Mucosa of descending colon (tissue), 3 donors: ENCODE results near the gene SEMA4B. TPM values are rescaled to one million over a fixed set of nuclear protein-coding genes. Genes with fewer than 3 reads are reported as not detected.

Experiments used
- ATAC-seq: fragments of 200-7000 bp; cut with Tn5 transposase; one replicate; pipeline ENCODE4 v1.9.1; 2020; ENCODE audit warnings: mild to moderate bottlenecking, moderate library complexity
- DNase-seq, 3 donors: peaks; one replicate each; pipeline ENCODE4 v3.0.0-alpha.2; 2020
- H3K36me3 ChIP-seq: fragments of 200-600 bp; one replicate; pipeline ENCODE4 v1.8.0; 2021; ENCODE audit warnings: low read depth, mild to moderate bottlenecking
- H3K4me1 ChIP-seq: fragments of 200-600 bp; one replicate; pipeline ENCODE4 v1.8.0; 2021; ENCODE audit warnings: low read depth, mild to moderate bottlenecking
- H3K4me3 ChIP-seq: fragments of 200-600 bp; one replicate; pipeline ENCODE4 v1.8.0; 2021; ENCODE audit warnings: mild to moderate bottlenecking
- H3K9me3 ChIP-seq: fragments of 200-600 bp; one replicate; pipeline ENCODE4 v1.8.0; 2021; ENCODE audit warnings: mild to moderate bottlenecking
- intact Hi-C, 2 donors: fragments of 100-400 bp; cut with DNase I in 1 of 2; cut with micrococcal nuclease in 1 of 2; formaldehyde crosslinking; loops; one replicate each; pipeline versions ENCODE4 v1.11.0 to v1.11.1; 2022; cut with DNase I, micrococcal nuclease
- total RNA-seq, 3 donors: library from RNA; stranded (reverse); fragmentation: NEBNext Ultra II Directional in 2 of 3; extraction: Animal tissue kit (Norgen Biotek cat#: 25700) in 2 of 3; gene quantifications; one replicate each; pipeline versions ENCODE4 v1.2.1 to v1.2.4, GENCODE V29; 2021 to 2023
- TF ChIP-seq, protein P1 (sequence below): fragments of 200-600 bp; IDR thresholded peaks from one replicate; pipeline ENCODE4 v1.8.0; 2022; ENCODE audit warnings: antibody characterized with exemption, mild to moderate bottlenecking
- donor health status: DM: no; HTN: no; CAD: no; lungs with moderate emphysema.
- donor health status: DM: no; HTN: no; CAD: no.
- donor health status: DM: no; HTN: yes; CAD: no.

The SEMA4B gene
- total RNA-seq, 3 donors from 2014 or later = 118 to 146 (median 131) TPM

DNA sequence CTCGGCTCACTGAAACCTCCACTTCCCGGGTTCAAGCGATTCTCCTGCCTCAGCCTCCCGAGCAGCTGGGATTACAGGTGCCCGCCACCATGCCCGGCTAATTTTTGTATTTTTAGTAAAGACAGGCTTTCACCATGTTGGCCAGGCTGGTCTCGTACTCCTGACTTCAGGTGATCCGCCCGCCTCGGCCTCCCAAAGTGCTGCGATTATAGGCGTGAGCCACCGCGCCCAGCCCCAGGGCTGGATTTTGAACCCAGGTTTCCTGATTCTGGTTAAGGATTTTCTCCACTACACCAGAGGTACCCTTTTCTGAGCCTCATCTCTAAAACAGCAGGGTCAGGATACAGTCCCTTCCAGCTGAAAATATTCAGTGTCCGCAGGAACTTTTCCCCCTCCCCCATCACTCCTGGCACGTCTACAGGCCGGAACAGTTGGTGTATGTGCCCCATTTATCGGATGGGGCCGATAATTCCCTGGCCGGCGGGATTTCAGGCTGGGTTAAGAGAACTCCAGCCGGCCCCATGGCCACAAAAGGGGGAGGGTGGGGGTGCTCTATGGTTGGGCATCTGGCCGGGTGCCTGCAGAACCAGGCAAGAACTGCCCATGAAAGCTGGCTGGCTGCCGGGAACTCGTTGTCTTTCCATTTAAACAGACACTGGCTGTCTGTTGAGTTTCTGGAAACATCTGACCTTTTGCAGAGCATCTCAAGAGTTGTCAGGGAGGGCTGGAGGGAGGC is 26.8 kb upstream of the SEMA4B start:
- TF ChIP-seq, protein P1, sequence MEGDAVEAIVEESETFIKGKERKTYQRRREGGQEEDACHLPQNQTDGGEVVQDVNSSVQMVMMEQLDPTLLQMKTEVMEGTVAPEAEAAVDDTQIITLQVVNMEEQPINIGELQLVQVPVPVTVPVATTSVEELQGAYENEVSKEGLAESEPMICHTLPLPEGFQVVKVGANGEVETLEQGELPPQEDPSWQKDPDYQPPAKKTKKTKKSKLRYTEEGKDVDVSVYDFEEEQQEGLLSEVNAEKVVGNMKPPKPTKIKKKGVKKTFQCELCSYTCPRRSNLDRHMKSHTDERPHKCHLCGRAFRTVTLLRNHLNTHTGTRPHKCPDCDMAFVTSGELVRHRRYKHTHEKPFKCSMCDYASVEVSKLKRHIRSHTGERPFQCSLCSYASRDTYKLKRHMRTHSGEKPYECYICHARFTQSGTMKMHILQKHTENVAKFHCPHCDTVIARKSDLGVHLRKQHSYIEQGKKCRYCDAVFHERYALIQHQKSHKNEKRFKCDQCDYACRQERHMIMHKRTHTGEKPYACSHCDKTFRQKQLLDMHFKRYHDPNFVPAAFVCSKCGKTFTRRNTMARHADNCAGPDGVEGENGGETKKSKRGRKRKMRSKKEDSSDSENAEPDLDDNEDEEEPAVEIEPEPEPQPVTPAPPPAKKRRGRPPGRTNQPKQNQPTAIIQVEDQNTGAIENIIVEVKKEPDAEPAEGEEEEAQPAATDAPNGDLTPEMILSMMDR = no peak
- peaks cover 8% of the 10 kb centered on the region for H3K4me1 ChIP-seq
- intact Hi-C loops = no loop called here
- peak in 2 of 3 donors; percentile 65 to 78 for DNase-seq
- no peaks in the 10 kb centered on the region for H3K36me3 ChIP-seq
- no peaks in the 10 kb centered on the region for H3K9me3 ChIP-seq
- ATAC-seq = peak; percentile 56
- H3K4me3 ChIP-seq = no peak overlapping the region

DNA sequence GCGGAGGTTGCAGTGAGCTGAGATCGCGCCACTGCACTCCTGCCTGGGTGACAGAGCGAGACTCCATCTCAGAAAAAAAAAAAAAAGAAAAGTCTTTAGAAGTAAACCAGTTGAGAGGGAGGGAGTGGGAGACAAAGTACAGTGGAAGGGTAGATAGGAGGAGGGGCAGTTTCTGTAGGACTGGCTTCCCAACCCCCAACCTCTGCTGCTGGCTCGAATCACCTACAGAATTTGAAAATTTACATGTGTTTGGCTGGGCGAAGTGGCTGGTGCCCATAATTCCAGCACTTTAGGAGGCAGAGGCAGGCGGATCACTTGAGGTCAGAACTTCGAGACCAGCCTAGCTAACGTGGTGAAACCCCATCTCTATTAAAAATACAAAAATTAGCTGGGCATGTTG is 24.1 kb upstream of the SEMA4B start:
- peaks cover 8% of the 10 kb centered on the region for H3K4me1 ChIP-seq
- TF ChIP-seq, protein P1 = no peak
- H3K4me3 ChIP-seq = no peak overlapping the region
- ATAC-seq (no peak), DNase-seq (no peak)
- H3K36me3 ChIP-seq = no peaks in the 10 kb centered on the region
- H3K9me3 ChIP-seq = no peaks in the 10 kb centered on the region
- intact Hi-C loops = no loop called here

DNA sequence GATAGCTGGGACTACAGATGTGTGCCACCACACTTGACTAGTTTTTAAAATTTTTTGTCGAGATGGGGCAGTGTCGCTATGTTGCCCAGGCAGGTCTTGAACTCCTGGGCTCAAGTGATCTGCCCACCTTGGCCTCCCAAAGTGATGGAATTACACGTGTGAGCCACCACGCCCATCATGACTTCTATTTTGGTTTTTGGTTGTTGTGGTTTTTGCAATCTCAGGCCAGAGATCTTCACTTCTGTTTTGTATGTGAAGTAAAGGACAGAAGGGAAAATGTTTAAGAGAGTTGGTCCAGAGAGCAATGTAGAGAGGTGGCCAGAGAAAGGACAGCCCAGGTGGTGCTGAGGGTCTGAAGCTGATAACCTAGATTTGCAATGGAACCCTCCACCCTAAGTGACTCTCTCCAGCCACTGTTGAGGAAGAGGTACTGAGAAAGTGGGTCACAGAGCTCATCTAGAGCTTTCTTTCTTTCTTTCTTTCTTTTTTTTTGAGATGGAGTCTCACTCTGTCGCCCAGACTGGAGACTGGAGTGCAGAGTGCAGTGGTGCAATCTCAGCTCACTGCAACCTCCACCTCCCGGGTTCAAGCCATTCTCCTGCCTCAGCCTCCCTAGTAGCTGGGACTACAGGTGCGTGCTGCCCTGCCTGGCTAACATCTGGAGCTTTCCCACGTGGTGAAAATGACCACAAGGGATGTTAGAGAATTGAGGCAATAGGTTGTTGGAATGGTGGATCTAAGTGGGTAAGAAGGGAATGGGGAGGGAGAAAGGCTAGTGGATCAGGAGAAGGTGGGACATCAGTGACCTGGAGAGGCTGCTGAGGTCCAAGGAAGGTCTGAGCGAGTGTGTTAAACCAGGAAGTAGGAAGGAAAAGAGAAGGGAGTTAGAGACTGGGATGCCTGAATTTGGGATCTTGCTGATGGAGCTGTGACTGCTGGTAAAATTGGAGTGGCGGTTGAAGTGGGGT is 22.4 kb upstream of the SEMA4B start:
- Histone ChIP-seq H3K4me3 (no peak overlapping the region), H3K4me1 (peaks cover 16% of the 10 kb centered on the region), H3K9me3 (no peaks in the 10 kb centered on the region), H3K36me3 (no peaks in the 10 kb centered on the region)
- ATAC-seq (no peak), DNase-seq (no peak)
- TF ChIP-seq, protein P1 = no peak
- intact Hi-C loops = no loop called here

DNA sequence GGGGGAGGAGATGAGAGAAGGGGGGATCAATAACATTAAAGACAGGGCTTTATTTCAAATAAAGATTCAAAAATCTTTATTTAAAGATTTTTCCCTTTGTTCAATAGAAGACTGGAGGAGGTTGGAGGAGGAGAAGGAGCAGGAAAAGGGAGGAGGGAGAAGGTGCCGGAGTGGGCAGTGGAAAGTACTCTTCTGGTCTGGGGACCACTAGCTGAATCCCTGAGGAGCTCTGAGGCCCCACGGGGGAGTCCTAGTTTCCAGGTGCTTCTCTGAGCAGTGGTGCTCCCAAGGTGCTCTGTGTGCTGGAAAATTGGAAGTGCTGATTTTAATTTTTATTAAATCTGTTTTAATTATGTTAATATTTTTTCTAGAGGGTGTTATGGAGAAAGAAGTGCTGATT is 19.4 kb upstream of the SEMA4B start:
- Histone ChIP-seq H3K4me3 (no peak overlapping the region), H3K9me3 (no peaks in the 10 kb centered on the region), H3K36me3 (no peaks in the 10 kb centered on the region), H3K4me1 (peaks cover 26% of the 10 kb centered on the region)
- no peak for DNase-seq
- intact Hi-C loops = no loop called here
- ATAC-seq = no peak
- TF ChIP-seq, protein P1 = no peak

DNA sequence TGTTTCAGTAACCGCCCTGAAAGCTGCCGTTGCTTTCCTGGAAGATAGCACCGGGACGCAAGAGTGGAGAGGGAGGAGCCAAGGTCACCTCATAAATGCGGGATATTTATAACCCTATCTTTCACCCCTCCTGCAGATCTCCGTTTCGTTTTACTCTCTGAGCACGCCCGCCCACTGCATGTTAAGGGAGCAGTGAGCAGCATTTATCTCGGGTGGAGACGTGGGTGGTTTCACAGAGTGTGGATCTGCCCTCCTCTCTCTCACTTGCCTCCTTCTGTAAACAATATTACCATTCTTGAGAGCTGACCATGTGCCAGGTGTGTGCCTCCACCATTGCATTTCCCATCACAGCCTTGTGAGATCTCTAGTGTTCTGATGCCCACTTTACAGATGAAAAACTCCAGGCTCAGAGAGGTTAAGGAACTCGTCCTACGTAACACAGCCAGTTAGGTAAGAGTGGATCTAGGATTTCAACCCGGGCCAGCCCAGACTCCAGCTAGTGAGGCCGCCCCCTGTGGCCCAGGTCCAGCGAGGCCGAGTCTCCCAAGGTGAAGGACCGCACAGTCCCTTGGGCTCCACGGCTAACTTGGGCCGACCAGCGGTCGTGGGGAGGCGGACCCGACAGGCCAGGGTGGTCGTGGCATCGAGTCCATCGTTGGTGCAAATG is 16.9 kb upstream of the SEMA4B start:
- Histone ChIP-seq H3K4me1 (peaks cover 37% of the 10 kb centered on the region), H3K36me3 (no peaks in the 10 kb centered on the region), H3K9me3 (no peaks in the 10 kb centered on the region), H3K4me3 (peak overlapping the region; percentile 81)
- ATAC-seq = peak; percentile 85
- peak; percentile 81 to 91 (median 89) for DNase-seq
- intact Hi-C loops = no loop called here
- TF ChIP-seq, protein P1 = no peak
